B cell (primary cell): Measurements from ENCODE around the gene PPP1R16B. TPM values are rescaled to one million over a fixed set of nuclear protein-coding genes. Genes with fewer than 3 reads are reported as not detected.

Experiments
- ATAC-seq: fragments of 200-7000 bp; cut with Tn5 transposase; one replicate; pipeline ENCODE4 v1.10.0; 2021; ENCODE audit warnings: low read depth, mild to moderate bottlenecking, moderate number of reproducible peaks, moderate library complexity
- CTCF ChIA-PET: fragments of 350-600 bp; sonication (Branson Sonifier 250); formaldehyde crosslinking; loops from one replicate; lab custom pipeline; 2021; ENCODE audit warnings: antibody characterized with exemption, inconsistent platforms; lab: Charles Lee
- POLR2A ChIA-PET: fragments of 350-600 bp; sonication (Branson Sonifier 250); formaldehyde crosslinking; loops from one replicate; lab custom pipeline; 2021; ENCODE audit warnings: antibody characterized with exemption; lab: Charles Lee
- DNase-seq: peaks from one replicate; pipeline ENCODE4 v3.0.0; 2013
- H2AFZ ChIP-seq: 2 replicates; pipeline ENCODE4 v1.6.1; 2012; ENCODE audit warnings: mild to moderate bottlenecking, low read depth, low read length; ENCODE audit not compliant: insufficient read depth, poor library complexity, severe bottlenecking
- H3K27ac ChIP-seq, 2 donors: 1 replicate in 1 of 2; 2 replicates in 1 of 2; pipeline ENCODE4 v1.5.1; 2012 to 2013; ENCODE audit warnings: low read length in 2 of 2, mild to moderate bottlenecking in 2 of 2, moderate library complexity in 1 of 2
- H3K27me3 ChIP-seq, 4 experiments: fragments of 200-600 bp in 1 of 4; sonication (generic) in 1 of 4; replicated peaks in 1 of 4; 1 replicate in 2 of 4; 2 replicates in 2 of 4; pipeline versions ENCODE4 v1.6.1 to v1.7.0; 2013 to 2016; ENCODE audit warnings: low read length in 3 of 4, mild to moderate bottlenecking in 2 of 4, mixed read lengths in 1 of 4, moderate library complexity in 1 of 4; ENCODE audit not compliant: insufficient read depth in 4 of 4, control insufficient read depth in 3 of 4; ENCODE audit errors: control extremely low read depth in 1 of 4
- H3K36me3 ChIP-seq, 2 experiments: replicated peaks in 1 of 2; 1 replicate in 1 of 2; 2 replicates in 1 of 2; pipeline versions ENCODE4 v1.6.1 to v1.7.1; 2013; ENCODE audit warnings: low read length in 1 of 2; ENCODE audit not compliant: insufficient read depth in 2 of 2, control insufficient read depth in 1 of 2; ENCODE audit errors: control extremely low read depth in 1 of 2, extremely low read depth in 1 of 2
- H3K4me1 ChIP-seq, 2 donors: fragments of 200-600 bp in 1 of 2; sonication (generic) in 1 of 2; 1 replicate in 1 of 2; 2 replicates in 1 of 2; pipeline versions ENCODE4 v1.5.1 to v1.6.1; 2013 to 2017; ENCODE audit warnings: low read length in 2 of 2; ENCODE audit not compliant: control insufficient read depth in 2 of 2, insufficient read depth in 2 of 2
- H3K4me2 ChIP-seq: replicated peaks from 2 replicates; pipeline ENCODE3; 2012; ENCODE audit warnings: mild to moderate bottlenecking, low read depth, low read length; ENCODE audit not compliant: poor library complexity, severe bottlenecking
- H3K4me3 ChIP-seq, 5 experiments: fragments of 200-600 bp in 1 of 5; sonication (generic) in 1 of 5; 1 replicate in 3 of 5; 2 replicates in 2 of 5; pipeline versions ENCODE4 v1.5.1 to v1.7.0; 2011 to 2016; ENCODE audit warnings: low read length in 4 of 5, mild to moderate bottlenecking in 4 of 5, low read depth in 2 of 5, control low read depth in 1 of 5, moderate library complexity in 1 of 5; ENCODE audit not compliant: insufficient read depth in 1 of 5; ENCODE audit errors: control extremely low read depth in 1 of 5, extremely low read depth in 1 of 5
- H3K79me2 ChIP-seq: fragments of 200-600 bp; sonication (generic); one replicate; pipeline ENCODE4 v1.6.0; 2016; ENCODE audit warnings: low read length; ENCODE audit not compliant: control insufficient read depth, insufficient read depth
- H3K9ac ChIP-seq: fragments of 200-600 bp; sonication (generic); 2 replicates; pipeline ENCODE4 v1.6.1; 2017; ENCODE audit warnings: mild to moderate bottlenecking, low read length, moderate library complexity
- H3K9me3 ChIP-seq, 3 donors: one replicate each; pipeline versions ENCODE4 v1.6.1 to v1.7.1; 2013; ENCODE audit warnings: low read length in 2 of 3; ENCODE audit not compliant: control insufficient read depth in 2 of 3, insufficient read depth in 1 of 3; ENCODE audit errors: control extremely low read depth in 1 of 3
- H4K20me1 ChIP-seq: 2 replicates; pipeline ENCODE4 v1.6.0; 2012; ENCODE audit warnings: mild to moderate bottlenecking, low read length; ENCODE audit not compliant: insufficient read depth, control insufficient read depth, poor library complexity, severe bottlenecking
- H3K27ac Mint-ChIP-seq: one replicate; pipeline ENCODE4 v1.8.0; 2021; ENCODE audit warnings: mixed read lengths
- H3K27me3 Mint-ChIP-seq: one replicate; pipeline ENCODE4 v1.8.0; 2021; ENCODE audit warnings: mixed read lengths
- H3K4me1 Mint-ChIP-seq: one replicate; pipeline ENCODE4 v1.8.0; 2021; ENCODE audit warnings: mixed read lengths
- H3K4me3 Mint-ChIP-seq: one replicate; pipeline ENCODE4 v1.8.0; 2021; ENCODE audit warnings: mixed read lengths
- H3K9me3 Mint-ChIP-seq: one replicate; pipeline ENCODE4 v1.8.0; 2022; ENCODE audit warnings: mixed read lengths; ENCODE audit not compliant: insufficient read depth
- CTCF ChIP-seq: fragments of 200-600 bp; IDR thresholded peaks from one replicate; pipeline ENCODE4 v1.8.0; 2022; ENCODE audit warnings: antibody characterized with exemption, mild to moderate bottlenecking
- EZH2 ChIP-seq: IDR thresholded peaks from 2 replicates; pipeline ENCODE4 v1.6.1; 2012; ENCODE audit warnings: borderline replicate concordance, low read depth, mild to moderate bottlenecking, moderate library complexity, low read length; ENCODE audit not compliant: insufficient read depth, poor library complexity, severe bottlenecking
- whole genome bisulfite sequencing: methylation state at CpG from one replicate; pipeline ENCODE4 v1.1.5; 2013; ENCODE audit warnings: missing lambda C conversion rate; ENCODE audit not compliant: insufficient coverage; 5-methylcytosine and 5-hydroxymethylcytosine counted together
- intact Hi-C: fragments of 100-400 bp; cut with micrococcal nuclease; formaldehyde crosslinking; loops from one replicate; pipeline ENCODE4 v1.10.0; 2022
- polyA plus RNA-seq: library from polyadenylated mRNA; depleted of rRNA; stranded (reverse); fragments of >200 nt; gene quantifications from 2 replicates; pipeline ENCODE4 v1.2.3, GENCODE V29; 2012
- total RNA-seq, 2 donors: library from RNA; stranded (reverse); fragments of 120-200 nt in 1 of 2; gene quantifications; 1 replicate in 1 of 2; 2 replicates in 1 of 2; pipeline versions ENCODE4 v1.2.3 to v1.2.4, GENCODE V29; 2013 to 2022

Gene PPP1R16B
- total and polyA plus RNA-seq, 2 donors (not counting 1 experiment from before 2014, with no cell fraction given), result 58.8 to 108 TPM

GRCh38 chr20:38779247-38780097, 26.0 kb upstream of the PPP1R16B start:
- Histone ChIP-seq H3K27me3 (no peaks in the 10 kb centered on the region), H3K4me2 (no peak overlapping the region), H2AFZ (no peak overlapping the region), H3K9me3 (no peaks in the 10 kb centered on the region), H3K9ac (no peak overlapping the region), H3K79me2 (no peaks in the 10 kb centered on the region), H3K4me1 (no peaks in the 10 kb centered on the region), H3K4me3 (no peak overlapping the region), H4K20me1 (no peaks in the 10 kb centered on the region), H3K36me3 (peaks cover 0 to 2% of the 10 kb centered on the region in 2 experiments), H3K27ac (no peak overlapping the region)
- 93% methylated on average over 14 of the region's 19 CpGs for WGBS
- no peak for ATAC-seq
- POLR2A ChIA-PET, result no interaction called here
- intact Hi-C loops, result no loop called here
- Mint-ChIP-seq H3K4me3 (no peak overlapping the region), H3K27ac (no peak overlapping the region), H3K4me1 (peaks cover 3% of the 10 kb centered on the region), H3K27me3 (no peaks in the 10 kb centered on the region), H3K9me3 (no peaks in the 10 kb centered on the region)
- TF ChIP-seq EZH2, result no peak
- TF ChIP-seq CTCF, result no peak
- DNase-seq, result no peak
- CTCF ChIA-PET, result interaction anchor here (1.2 to 1.9 kb wide), 2 partner anchors 11 to 114 kb away, joined by 4 to 7 read pairs; no protein-coding TSS in a partner anchor

GRCh38 chr20:38782275-38782674, 23.2 kb upstream of the PPP1R16B start:
- CTCF ChIA-PET, result no interaction called here
- H3K27ac ChIP-seq, result no peak overlapping the region

More at GRCh38 chr20:38782275-38782674, 23.2 kb upstream of the PPP1R16B start:
- Histone ChIP-seq H4K20me1 (no peaks in the 10 kb centered on the region), H3K4me1 (no peaks in the 10 kb centered on the region), H2AFZ (no peak overlapping the region), H3K9me3 (no peaks in the 10 kb centered on the region), H3K79me2 (no peaks in the 10 kb centered on the region), H3K4me2 (no peak overlapping the region), H3K9ac (no peak overlapping the region), H3K4me3 (no peak overlapping the region), H3K27me3 (no peaks in the 10 kb centered on the region), H3K36me3 (peaks cover 0 to 2% of the 10 kb centered on the region in 2 experiments)
- Mint-ChIP-seq H3K27ac (no peak overlapping the region), H3K4me1 (no peaks in the 10 kb centered on the region), H3K9me3 (no peaks in the 10 kb centered on the region), H3K27me3 (no peaks in the 10 kb centered on the region), H3K4me3 (no peak overlapping the region)
- no peak for ATAC-seq
- WGBS, result no CpG with 5 or more reads among the region's 3 CpGs
- intact Hi-C loops, result no loop called here
- TF ChIP-seq CTCF, result no peak
- TF ChIP-seq EZH2, result no peak
- POLR2A ChIA-PET, result no interaction called here
- no peak for DNase-seq
